WTC11 (cell line): Measurements from ENCODE around the gene ERP29.

Experiments
- ARID4B ChIP-seq: sonication (generic); formaldehyde crosslinking; IDR thresholded peaks from 2 replicates; pipeline ENCODE4 v1.8.0; 2023; ENCODE audit warnings: missing genetic modification reagents, mild to moderate bottlenecking, borderline replicate concordance
- ETV6 ChIP-seq: sonication (generic); formaldehyde crosslinking; IDR thresholded peaks from 2 replicates; pipeline ENCODE4 v1.8.1; 2022; ENCODE audit warnings: mild to moderate bottlenecking, missing genetic modification reagents
- TF ChIP-seq, protein P1 (sequence below): fragments of 200-600 bp; IDR thresholded peaks from 2 replicates; pipeline ENCODE4 v1.8.0; 2022; ENCODE audit warnings: antibody characterized with exemption
- TF ChIP-seq, protein P2 (sequence below): sonication (generic); formaldehyde crosslinking; IDR thresholded peaks from 2 replicates; pipeline ENCODE4 v1.8.1; 2023; ENCODE audit warnings: mild to moderate bottlenecking, missing genetic modification reagents, borderline replicate concordance

- TF ChIP-seq, protein P1, sequence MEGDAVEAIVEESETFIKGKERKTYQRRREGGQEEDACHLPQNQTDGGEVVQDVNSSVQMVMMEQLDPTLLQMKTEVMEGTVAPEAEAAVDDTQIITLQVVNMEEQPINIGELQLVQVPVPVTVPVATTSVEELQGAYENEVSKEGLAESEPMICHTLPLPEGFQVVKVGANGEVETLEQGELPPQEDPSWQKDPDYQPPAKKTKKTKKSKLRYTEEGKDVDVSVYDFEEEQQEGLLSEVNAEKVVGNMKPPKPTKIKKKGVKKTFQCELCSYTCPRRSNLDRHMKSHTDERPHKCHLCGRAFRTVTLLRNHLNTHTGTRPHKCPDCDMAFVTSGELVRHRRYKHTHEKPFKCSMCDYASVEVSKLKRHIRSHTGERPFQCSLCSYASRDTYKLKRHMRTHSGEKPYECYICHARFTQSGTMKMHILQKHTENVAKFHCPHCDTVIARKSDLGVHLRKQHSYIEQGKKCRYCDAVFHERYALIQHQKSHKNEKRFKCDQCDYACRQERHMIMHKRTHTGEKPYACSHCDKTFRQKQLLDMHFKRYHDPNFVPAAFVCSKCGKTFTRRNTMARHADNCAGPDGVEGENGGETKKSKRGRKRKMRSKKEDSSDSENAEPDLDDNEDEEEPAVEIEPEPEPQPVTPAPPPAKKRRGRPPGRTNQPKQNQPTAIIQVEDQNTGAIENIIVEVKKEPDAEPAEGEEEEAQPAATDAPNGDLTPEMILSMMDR, result no peak
- TF ChIP-seq, protein P2, sequence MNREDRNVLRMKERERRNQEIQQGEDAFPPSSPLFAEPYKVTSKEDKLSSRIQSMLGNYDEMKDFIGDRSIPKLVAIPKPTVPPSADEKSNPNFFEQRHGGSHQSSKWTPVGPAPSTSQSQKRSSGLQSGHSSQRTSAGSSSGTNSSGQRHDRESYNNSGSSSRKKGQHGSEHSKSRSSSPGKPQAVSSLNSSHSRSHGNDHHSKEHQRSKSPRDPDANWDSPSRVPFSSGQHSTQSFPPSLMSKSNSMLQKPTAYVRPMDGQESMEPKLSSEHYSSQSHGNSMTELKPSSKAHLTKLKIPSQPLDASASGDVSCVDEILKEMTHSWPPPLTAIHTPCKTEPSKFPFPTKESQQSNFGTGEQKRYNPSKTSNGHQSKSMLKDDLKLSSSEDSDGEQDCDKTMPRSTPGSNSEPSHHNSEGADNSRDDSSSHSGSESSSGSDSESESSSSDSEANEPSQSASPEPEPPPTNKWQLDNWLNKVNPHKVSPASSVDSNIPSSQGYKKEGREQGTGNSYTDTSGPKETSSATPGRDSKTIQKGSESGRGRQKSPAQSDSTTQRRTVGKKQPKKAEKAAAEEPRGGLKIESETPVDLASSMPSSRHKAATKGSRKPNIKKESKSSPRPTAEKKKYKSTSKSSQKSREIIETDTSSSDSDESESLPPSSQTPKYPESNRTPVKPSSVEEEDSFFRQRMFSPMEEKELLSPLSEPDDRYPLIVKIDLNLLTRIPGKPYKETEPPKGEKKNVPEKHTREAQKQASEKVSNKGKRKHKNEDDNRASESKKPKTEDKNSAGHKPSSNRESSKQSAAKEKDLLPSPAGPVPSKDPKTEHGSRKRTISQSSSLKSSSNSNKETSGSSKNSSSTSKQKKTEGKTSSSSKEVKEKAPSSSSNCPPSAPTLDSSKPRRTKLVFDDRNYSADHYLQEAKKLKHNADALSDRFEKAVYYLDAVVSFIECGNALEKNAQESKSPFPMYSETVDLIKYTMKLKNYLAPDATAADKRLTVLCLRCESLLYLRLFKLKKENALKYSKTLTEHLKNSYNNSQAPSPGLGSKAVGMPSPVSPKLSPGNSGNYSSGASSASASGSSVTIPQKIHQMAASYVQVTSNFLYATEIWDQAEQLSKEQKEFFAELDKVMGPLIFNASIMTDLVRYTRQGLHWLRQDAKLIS (CRISPR knock-in tag), result no peak
- TF ChIP-seq ETV6 (CRISPR knock-in tag), result no peak
- no peak for TF ChIP-seq ARID4B (CRISPR knock-in tag)
Observed at GRCh38 chr12:112000820-112001219, 12.4 kb upstream of the ERP29 start.
